GM12878 (cell line): ENCODE data around the gene PIEZO2. TPM values are rescaled to one million over a fixed set of nuclear protein-coding genes. Genes with fewer than 3 reads are reported as not detected.

ENCODE experiments used
- CBFB ChIP-seq: IDR thresholded peaks from 2 replicates; pipeline ENCODE4 v1.6.1; 2016; ENCODE audit warnings: antibody characterized with exemption, low read depth
- CEBPB ChIP-seq, 2 experiments: fragments of 150-350 bp in 1 of 2; IDR thresholded peaks; 2 replicates each; pipeline ENCODE4 v1.6.1; 2012 to 2014; ENCODE audit warnings: low read depth in 2 of 2, low read length in 2 of 2, borderline replicate concordance in 1 of 2, inconsistent platforms in 1 of 2
- CHD4 ChIP-seq: fragments of 200-600 bp; sonication (generic); IDR thresholded peaks from 2 replicates; pipeline ENCODE4 v1.6.1; 2016; ENCODE audit warnings: mild to moderate bottlenecking
- ESRRA ChIP-seq: IDR thresholded peaks from 2 replicates; pipeline ENCODE4 v1.6.1; 2012; ENCODE audit warnings: mild to moderate bottlenecking, low read length, improper control_type of control experiment
- IKZF2 ChIP-seq, 2 experiments: fragments of 450-650 bp; IDR thresholded peaks; 2 replicates each; pipeline ENCODE4 v1.6.1; 2017; ENCODE audit warnings: mild to moderate bottlenecking in 2 of 2, moderate library complexity in 2 of 2
- JUNB ChIP-seq: IDR thresholded peaks from 2 replicates; pipeline ENCODE4 v1.6.1; 2016; ENCODE audit warnings: antibody characterized with exemption, mild to moderate bottlenecking
- MYC ChIP-seq: IDR thresholded peaks from 2 replicates; pipeline ENCODE4 v1.6.1; 2011; ENCODE audit warnings: mild to moderate bottlenecking, low read length, moderate library complexity, inconsistent platforms; ENCODE audit not compliant: insufficient read depth, insufficient replicate concordance, insufficient read length, severe bottlenecking
- PAX5 ChIP-seq: IDR thresholded peaks from 2 replicates; pipeline ENCODE4 v1.6.1; 2011; ENCODE audit warnings: low read depth, low read length, borderline replicate concordance
- PAX8 ChIP-seq: fragments of 450-650 bp; IDR thresholded peaks from 2 replicates; pipeline ENCODE4 v1.6.1; 2017; ENCODE audit warnings: mild to moderate bottlenecking, moderate library complexity
- PKNOX1 ChIP-seq: fragments of 450-650 bp; IDR thresholded peaks from 2 replicates; pipeline ENCODE4 v1.6.1; 2016; ENCODE audit warnings: mild to moderate bottlenecking
- PML ChIP-seq: IDR thresholded peaks from 2 replicates; pipeline ENCODE4 v1.6.1; 2012; ENCODE audit warnings: low read length, inconsistent platforms
- SMAD5 ChIP-seq: IDR thresholded peaks from 2 replicates; pipeline ENCODE4 v1.6.1; 2016; ENCODE audit warnings: antibody characterized with exemption, low read depth
- SPI1 ChIP-seq: IDR thresholded peaks from 2 replicates; pipeline ENCODE4 v1.6.1; 2011; ENCODE audit warnings: low read depth, mild to moderate bottlenecking, low read length, moderate library complexity, borderline replicate concordance; ENCODE audit not compliant: insufficient read depth
- SREBF2 ChIP-seq: IDR thresholded peaks from 2 replicates; pipeline ENCODE4 v1.6.1; 2012; ENCODE audit warnings: mild to moderate bottlenecking, low read length
- SRF ChIP-seq, 2 experiments: IDR thresholded peaks; 2 replicates each; pipeline ENCODE4 v1.6.1; 2011; ENCODE audit warnings: low read depth in 2 of 2, low read length in 2 of 2, mild to moderate bottlenecking in 1 of 2, moderate library complexity in 1 of 2
- STAT1 ChIP-seq: fragments of 450-650 bp; conservative IDR thresholded peaks from 2 replicates; pipeline ENCODE4 v1.6.1; 2014; ENCODE audit warnings: antibody characterized with exemption, mild to moderate bottlenecking
- STAT3 ChIP-seq: IDR thresholded peaks from 2 replicates; pipeline ENCODE4 v1.6.1; 2011; ENCODE audit warnings: low read depth, low read length, improper control_type of control experiment
- TBL1XR1 ChIP-seq: IDR thresholded peaks from 2 replicates; pipeline ENCODE4 v1.6.1; 2012; ENCODE audit warnings: low read depth, low read length, improper control_type of control experiment
- TCF3 ChIP-seq: IDR thresholded peaks from 2 replicates; pipeline ENCODE4 v1.6.1; 2012; ENCODE audit warnings: low read depth, mild to moderate bottlenecking, low read length, borderline replicate concordance; ENCODE audit not compliant: insufficient read depth
- TCF7 ChIP-seq: IDR thresholded peaks from 2 replicates; pipeline ENCODE4 v1.6.1; 2014; ENCODE audit warnings: antibody characterized with exemption, borderline replicate concordance
- YBX1 ChIP-seq: fragments of 450-650 bp; IDR thresholded peaks from 2 replicates; pipeline ENCODE4 v1.6.1; 2016; ENCODE audit warnings: antibody characterized with exemption
- ZBED1 ChIP-seq: IDR thresholded peaks from 2 replicates; pipeline ENCODE4 v1.6.1; 2016; ENCODE audit warnings: borderline replicate concordance
- polyA plus RNA-seq, 11 experiments: library from polyadenylated mRNA; depleted of rRNA in 4 of 11; unstranded in 6 of 11; stranded (reverse) in 5 of 11; fragments of >200 nt; fragmentation: Nextera tagmentation in 4 of 11; fragmentation: Illumina TruSeq in 1 of 11; extraction: Ambion mirVana in 4 of 11; extraction: Trizol in 1 of 11; gene quantifications; 1 replicate in 1 of 11; 2 replicates in 10 of 11; pipeline versions ENCODE4 v1.2.1 to v1.2.3, GENCODE V29; 2011 to 2016; ENCODE audit warnings: inconsistent platforms in 2 of 11, missing spikeins in 2 of 11, low read depth in 1 of 11
- total RNA-seq, 4 experiments: library from RNA; depleted of rRNA in 3 of 4; stranded (reverse); fragments of >200 nt in 3 of 4; fragmentation: Illumina TruSeq in 1 of 4; extraction: Trizol in 1 of 4; gene quantifications; 2 replicates each; pipeline versions ENCODE4 v1.2.1 to v1.2.3, GENCODE V29; 2013 to 2021
- TF ChIP-seq, protein P1 (sequence below): IDR thresholded peaks from 2 replicates; pipeline ENCODE4 v1.6.1; 2011; ENCODE audit warnings: borderline replicate concordance, low read depth, mild to moderate bottlenecking, moderate library complexity, mixed read lengths, low read length; ENCODE audit not compliant: insufficient read depth; ENCODE audit errors: extremely low read length
- TF ChIP-seq, protein P2 (sequence below): fragments of 450-650 bp; IDR thresholded peaks from 2 replicates; pipeline ENCODE4 v1.6.1; 2017; ENCODE audit warnings: borderline replicate concordance
- TF ChIP-seq, protein P3 (sequence below), 3 experiments: IDR thresholded peaks in 2 of 3; conservative IDR thresholded peaks in 1 of 3; 2 replicates each; pipeline ENCODE4 v1.5.1; 2011; ENCODE audit warnings: low read depth in 3 of 3, low read length in 3 of 3, mild to moderate bottlenecking in 3 of 3, control low read depth in 2 of 3, moderate library complexity in 2 of 3, inconsistent platforms in 1 of 3, mixed read lengths in 1 of 3; ENCODE audit not compliant: control insufficient read depth in 2 of 3, insufficient read depth in 1 of 3; ENCODE audit errors: extremely low read depth in 1 of 3

The PIEZO2 gene
- total and polyA plus RNA-seq, 10 of the 15 experiments (the other 5 are each of a cell fraction or from before 2014, with no cell fraction given), result 6.7 to 42.3 (median 27.4) TPM

GRCh38 chr18:11052800-11053199, 96.6 kb downstream of the PIEZO2 start (continued):
- TF ChIP-seq, protein P1, sequence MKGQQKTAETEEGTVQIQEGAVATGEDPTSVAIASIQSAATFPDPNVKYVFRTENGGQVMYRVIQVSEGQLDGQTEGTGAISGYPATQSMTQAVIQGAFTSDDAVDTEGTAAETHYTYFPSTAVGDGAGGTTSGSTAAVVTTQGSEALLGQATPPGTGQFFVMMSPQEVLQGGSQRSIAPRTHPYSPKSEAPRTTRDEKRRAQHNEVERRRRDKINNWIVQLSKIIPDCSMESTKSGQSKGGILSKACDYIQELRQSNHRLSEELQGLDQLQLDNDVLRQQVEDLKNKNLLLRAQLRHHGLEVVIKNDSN, result no peak
- TF ChIP-seq CBFB (no peak), JUNB (peak; percentile 67), TCF3 (0 out of 2 replicates have a peak, but pooled peaks have one; percentile 47), SREBF2 (no peak), STAT1 (no peak), PKNOX1 (no peak), TBL1XR1 (no peak), PAX8 (no peak), TCF7 (no peak), SPI1 (no peak), YBX1 (no peak), ESRRA (no peak), PAX5 (peak; percentile 62; the same call in 1 of the 2 replicates), STAT3 (no peak), PML (no peak), CHD4 (no peak), CEBPB (IDR thresholded peaks at IDR 0.05; ENCODE audit: borderline replicate concordance in 1 of 2, low read depth in 2 of 2, low read length in 2 of 2) (no peak), MYC (no peak), SRF (IDR thresholded peaks at IDR 0.05; ENCODE audit: low read depth in 2 of 2, low read length in 2 of 2) (no peak), ZBED1 (no peak), IKZF2 (IDR thresholded peaks at IDR 0.05) (peak; percentile 28 to 55; a peak in 2 of 4 replicates), SMAD5 (no peak)
- TF ChIP-seq, protein P2, sequence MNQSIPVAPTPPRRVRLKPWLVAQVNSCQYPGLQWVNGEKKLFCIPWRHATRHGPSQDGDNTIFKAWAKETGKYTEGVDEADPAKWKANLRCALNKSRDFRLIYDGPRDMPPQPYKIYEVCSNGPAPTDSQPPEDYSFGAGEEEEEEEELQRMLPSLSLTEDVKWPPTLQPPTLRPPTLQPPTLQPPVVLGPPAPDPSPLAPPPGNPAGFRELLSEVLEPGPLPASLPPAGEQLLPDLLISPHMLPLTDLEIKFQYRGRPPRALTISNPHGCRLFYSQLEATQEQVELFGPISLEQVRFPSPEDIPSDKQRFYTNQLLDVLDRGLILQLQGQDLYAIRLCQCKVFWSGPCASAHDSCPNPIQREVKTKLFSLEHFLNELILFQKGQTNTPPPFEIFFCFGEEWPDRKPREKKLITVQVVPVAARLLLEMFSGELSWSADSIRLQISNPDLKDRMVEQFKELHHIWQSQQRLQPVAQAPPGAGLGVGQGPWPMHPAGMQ, result no peak
- TF ChIP-seq, protein P3, sequence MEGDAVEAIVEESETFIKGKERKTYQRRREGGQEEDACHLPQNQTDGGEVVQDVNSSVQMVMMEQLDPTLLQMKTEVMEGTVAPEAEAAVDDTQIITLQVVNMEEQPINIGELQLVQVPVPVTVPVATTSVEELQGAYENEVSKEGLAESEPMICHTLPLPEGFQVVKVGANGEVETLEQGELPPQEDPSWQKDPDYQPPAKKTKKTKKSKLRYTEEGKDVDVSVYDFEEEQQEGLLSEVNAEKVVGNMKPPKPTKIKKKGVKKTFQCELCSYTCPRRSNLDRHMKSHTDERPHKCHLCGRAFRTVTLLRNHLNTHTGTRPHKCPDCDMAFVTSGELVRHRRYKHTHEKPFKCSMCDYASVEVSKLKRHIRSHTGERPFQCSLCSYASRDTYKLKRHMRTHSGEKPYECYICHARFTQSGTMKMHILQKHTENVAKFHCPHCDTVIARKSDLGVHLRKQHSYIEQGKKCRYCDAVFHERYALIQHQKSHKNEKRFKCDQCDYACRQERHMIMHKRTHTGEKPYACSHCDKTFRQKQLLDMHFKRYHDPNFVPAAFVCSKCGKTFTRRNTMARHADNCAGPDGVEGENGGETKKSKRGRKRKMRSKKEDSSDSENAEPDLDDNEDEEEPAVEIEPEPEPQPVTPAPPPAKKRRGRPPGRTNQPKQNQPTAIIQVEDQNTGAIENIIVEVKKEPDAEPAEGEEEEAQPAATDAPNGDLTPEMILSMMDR (IDR thresholded peaks at IDR 0.05 in 2 of 3, conservative IDR thresholded peaks at IDR 0.05 in 1 of 3; ENCODE audit: control insufficient read depth in 2 of 3, extremely low read depth in 1 of 3, insufficient read depth in 1 of 3, low read depth in 3 of 3, low read length in 3 of 3), result no peak
